Measurements from ENCODE around the gene TAF12.
"Not testable (repeated sequence)": the region's sequence is repeated elsewhere in the genome, so short reads cannot be mapped to it uniquely, and the experiment has no call there.

Gene TAF12

GRCh38 chr1:28642847-28643635 is at the start of gene TAF12:
TAF12 (minus strand) TSS chr1:28643067; CDS start chr1:28622081, 20,986 bp downstream.
- H3K27me3 ChIP-seq (replicated peaks; ENCODE audit: control insufficient read depth, insufficient read depth, low read length): no peaks in the 10 kb centered on the region
- peaks cover 17% of the 10 kb centered on the region for H3K4me1 ChIP-seq (ENCODE audit: control insufficient read depth, insufficient read depth, low read length)
- no peaks in the 10 kb centered on the region for H3K9me3 ChIP-seq (ENCODE audit: control insufficient read depth, low read length)
- H3K4me3 ChIP-seq (ENCODE audit: low read length): peak within 1 kb of the TSS; percentile 94
- peak; percentile 97 for DNase-seq (ENCODE audit: low read depth)
- peak within 1 kb of the TSS; percentile 98 for H3K9ac ChIP-seq (ENCODE audit: low read length)
- no peaks in the 10 kb centered on the region for H3K36me3 ChIP-seq (ENCODE audit: control insufficient read depth, insufficient read depth, low read length, severe bottlenecking)

- not testable (repeated sequence) for H3K4me3 ChIP-seq (ENCODE audit: low read length); H3K27me3 ChIP-seq (replicated peaks; ENCODE audit: control insufficient read depth, insufficient read depth, low read length); H3K9me3 ChIP-seq (ENCODE audit: control insufficient read depth, low read length); DNase-seq (ENCODE audit: low read depth); H3K9ac ChIP-seq (ENCODE audit: low read length); H3K4me1 ChIP-seq (ENCODE audit: control insufficient read depth, insufficient read depth, low read length)
- peaks cover 19% of the 10 kb centered on the region for H3K36me3 ChIP-seq (ENCODE audit: control insufficient read depth, insufficient read depth, low read length, severe bottlenecking)
These were observed 48.8 kb upstream of the TAF12 start for GRCh38 chr1:28691627-28692026.

GRCh38 chr1:28684937-28685336 is 42.1 kb upstream of the TAF12 start:
- H3K9ac ChIP-seq (ENCODE audit: low read length): no peak overlapping the region
- peaks cover 11% of the 10 kb centered on the region for H3K36me3 ChIP-seq (ENCODE audit: control insufficient read depth, insufficient read depth, low read length, severe bottlenecking)
- no peak overlapping the region for H3K4me3 ChIP-seq (ENCODE audit: low read length)
- DNase-seq (ENCODE audit: low read depth): no peak
- H3K4me1 ChIP-seq (ENCODE audit: control insufficient read depth, insufficient read depth, low read length): peaks cover 3% of the 10 kb centered on the region
- H3K9me3 ChIP-seq (ENCODE audit: control insufficient read depth, low read length): no peaks in the 10 kb centered on the region
- no peaks in the 10 kb centered on the region for H3K27me3 ChIP-seq (replicated peaks; ENCODE audit: control insufficient read depth, insufficient read depth, low read length)

GRCh38 chr1:28682840-28683239 is 40.0 kb upstream of the TAF12 start:
- Histone ChIP-seq H3K27me3 (replicated peaks; ENCODE audit: control insufficient read depth, insufficient read depth, low read length) (no peaks in the 10 kb centered on the region), H3K36me3 (ENCODE audit: control insufficient read depth, insufficient read depth, low read length, severe bottlenecking) (peaks cover 11% of the 10 kb centered on the region)

GRCh38 chr1:28680151-28680550 is 37.3 kb upstream of the TAF12 start:
- Histone ChIP-seq H3K36me3 (ENCODE audit: control insufficient read depth, insufficient read depth, low read length, severe bottlenecking) (peaks cover 6% of the 10 kb centered on the region), H3K27me3 (replicated peaks; ENCODE audit: control insufficient read depth, insufficient read depth, low read length) (no peaks in the 10 kb centered on the region), H3K9ac (ENCODE audit: low read length) (no peak overlapping the region), H3K9me3 (ENCODE audit: control insufficient read depth, low read length) (no peaks in the 10 kb centered on the region), H3K4me1 (ENCODE audit: control insufficient read depth, insufficient read depth, low read length) (peaks cover 10% of the 10 kb centered on the region), H3K4me3 (ENCODE audit: low read length) (no peak overlapping the region)
- peak; percentile 6 for DNase-seq (ENCODE audit: low read depth)

More at GRCh38 chr1:28682840-28683239, 40.0 kb upstream of the TAF12 start:
- DNase-seq (ENCODE audit: low read depth): no peak
- Histone ChIP-seq H3K4me3 (ENCODE audit: low read length) (no peak overlapping the region), H3K9me3 (ENCODE audit: control insufficient read depth, low read length) (no peaks in the 10 kb centered on the region), H3K4me1 (ENCODE audit: control insufficient read depth, insufficient read depth, low read length) (peaks cover 3% of the 10 kb centered on the region), H3K9ac (ENCODE audit: low read length) (no peak overlapping the region)

- H3K4me3 ChIP-seq (ENCODE audit: low read length): peak overlapping the region; percentile 13
- DNase-seq (ENCODE audit: low read depth): no peak
These were observed 33.0 kb upstream of the TAF12 start for GRCh38 chr1:28675924-28676257.

GRCh38 chr1:28672971-28673370 is 30.1 kb upstream of the TAF12 start:
- not testable (repeated sequence) for H3K4me3 ChIP-seq (ENCODE audit: low read length)
- peaks cover 13% of the 10 kb centered on the region for H3K4me1 ChIP-seq (ENCODE audit: control insufficient read depth, insufficient read depth, low read length)

More at GRCh38 chr1:28675924-28676257, 33.0 kb upstream of the TAF12 start:
- peaks cover 10% of the 10 kb centered on the region for H3K4me1 ChIP-seq (ENCODE audit: control insufficient read depth, insufficient read depth, low read length)
- peak overlapping the region; percentile 1 for H3K9ac ChIP-seq (ENCODE audit: low read length)
- H3K27me3 ChIP-seq (replicated peaks; ENCODE audit: control insufficient read depth, insufficient read depth, low read length): no peaks in the 10 kb centered on the region
- no peaks in the 10 kb centered on the region for H3K36me3 ChIP-seq (ENCODE audit: control insufficient read depth, insufficient read depth, low read length, severe bottlenecking)
- H3K9me3 ChIP-seq (ENCODE audit: control insufficient read depth, low read length): no peaks in the 10 kb centered on the region

GRCh38 chr1:28671254-28671780 is 28.4 kb upstream of the TAF12 start:
- H3K9ac ChIP-seq (ENCODE audit: low read length): no peak overlapping the region
- H3K27me3 ChIP-seq (replicated peaks; ENCODE audit: control insufficient read depth, insufficient read depth, low read length): no peaks in the 10 kb centered on the region
- no peaks in the 10 kb centered on the region for H3K36me3 ChIP-seq (ENCODE audit: control insufficient read depth, insufficient read depth, low read length, severe bottlenecking)
- H3K4me3 ChIP-seq (ENCODE audit: low read length): no peak overlapping the region
- DNase-seq (ENCODE audit: low read depth): no peak
- no peaks in the 10 kb centered on the region for H3K9me3 ChIP-seq (ENCODE audit: control insufficient read depth, low read length)
- peaks cover 13% of the 10 kb centered on the region for H3K4me1 ChIP-seq (ENCODE audit: control insufficient read depth, insufficient read depth, low read length)

More at GRCh38 chr1:28672971-28673370, 30.1 kb upstream of the TAF12 start:
- DNase-seq (ENCODE audit: low read depth); H3K9me3 ChIP-seq (ENCODE audit: control insufficient read depth, low read length); H3K9ac ChIP-seq (ENCODE audit: low read length); H3K27me3 ChIP-seq (replicated peaks; ENCODE audit: control insufficient read depth, insufficient read depth, low read length); H3K36me3 ChIP-seq (ENCODE audit: control insufficient read depth, insufficient read depth, low read length, severe bottlenecking): not testable (repeated sequence)

- no peaks in the 10 kb centered on the region for H3K36me3 ChIP-seq (ENCODE audit: control insufficient read depth, insufficient read depth, low read length, severe bottlenecking)
- no peaks in the 10 kb centered on the region for H3K9me3 ChIP-seq (ENCODE audit: control insufficient read depth, low read length)
- peak overlapping the region; percentile 96 for H3K4me3 ChIP-seq (ENCODE audit: low read length)
- peak; percentile 84 for DNase-seq (ENCODE audit: low read depth)
- H3K27me3 ChIP-seq (replicated peaks; ENCODE audit: control insufficient read depth, insufficient read depth, low read length): no peaks in the 10 kb centered on the region
- H3K9ac ChIP-seq (ENCODE audit: low read length): peak overlapping the region; percentile 99
- peaks cover 6% of the 10 kb centered on the region for H3K4me1 ChIP-seq (ENCODE audit: control insufficient read depth, insufficient read depth, low read length)
These were observed 26.3 kb upstream of the TAF12 start for GRCh38 chr1:28668956-28669723.

- Histone ChIP-seq H3K9ac (ENCODE audit: low read length) (peak within 1 kb of the TSS; percentile 99), H3K9me3 (ENCODE audit: control insufficient read depth, low read length) (no peaks in the 10 kb centered on the region), H3K4me1 (ENCODE audit: control insufficient read depth, insufficient read depth, low read length) (peaks cover 6% of the 10 kb centered on the region), H3K27me3 (replicated peaks; ENCODE audit: control insufficient read depth, insufficient read depth, low read length) (no peaks in the 10 kb centered on the region), H3K36me3 (ENCODE audit: control insufficient read depth, insufficient read depth, low read length, severe bottlenecking) (no peaks in the 10 kb centered on the region), H3K4me3 (ENCODE audit: low read length) (peak within 1 kb of the TSS; percentile 96)
- peak; percentile 95 for DNase-seq (ENCODE audit: low read depth)
These were observed 25.5 kb upstream of the TAF12 start, which contains the start of gene GMEB1 for GRCh38 chr1:28668191-28668955. GMEB1 (plus strand) TSS chr1:28668784; CDS start chr1:28683613, 14,829 bp downstream.

All from adipocyte (in vitro differentiated cells).